Measurements from ENCODE around the gene ADNP2.

The ADNP2 gene

GRCh38 chr18:80171054-80171872 is 62.2 kb downstream of the ADNP2 start:
- no peak overlapping the region for H3K27ac ChIP-seq
- TF ChIP-seq CTCF (conservative IDR thresholded peaks at IDR 0.05) (peak; percentile 97), ZFX (IDR thresholded peaks at IDR 0.05) (no peak)

DNA sequence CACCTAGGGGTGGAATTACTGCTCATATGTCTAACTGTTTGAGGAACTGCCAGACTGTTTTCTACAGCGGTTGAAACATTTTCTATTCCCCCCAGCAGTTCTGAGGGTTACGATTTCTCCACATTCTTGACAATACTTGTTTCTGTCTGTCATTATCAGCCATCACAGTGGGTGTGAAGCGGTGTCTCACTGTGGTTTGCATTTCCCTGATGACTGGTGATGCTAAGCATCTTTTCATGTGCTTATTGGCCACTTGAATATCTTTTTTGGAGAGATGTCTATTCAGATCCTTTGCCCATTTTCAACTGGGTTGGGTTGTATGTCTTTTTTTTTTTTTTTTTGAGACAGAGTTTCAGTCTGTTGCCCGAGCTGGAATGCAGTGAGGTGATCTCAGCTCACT is 63.0 kb downstream of the ADNP2 start:
- TF ChIP-seq ZFX (IDR thresholded peaks at IDR 0.05) (no peak), CTCF (conservative IDR thresholded peaks at IDR 0.05) (no peak)
- no peak overlapping the region for H3K27ac ChIP-seq

- TF ChIP-seq ZFX (IDR thresholded peaks at IDR 0.05) = no peak
- TF ChIP-seq CTCF (conservative IDR thresholded peaks at IDR 0.05) = no peak
- H3K27ac ChIP-seq = no peak overlapping the region
Measured at GRCh38 chr18:80173060-80173459, 64.0 kb downstream of the ADNP2 start.

DNA sequence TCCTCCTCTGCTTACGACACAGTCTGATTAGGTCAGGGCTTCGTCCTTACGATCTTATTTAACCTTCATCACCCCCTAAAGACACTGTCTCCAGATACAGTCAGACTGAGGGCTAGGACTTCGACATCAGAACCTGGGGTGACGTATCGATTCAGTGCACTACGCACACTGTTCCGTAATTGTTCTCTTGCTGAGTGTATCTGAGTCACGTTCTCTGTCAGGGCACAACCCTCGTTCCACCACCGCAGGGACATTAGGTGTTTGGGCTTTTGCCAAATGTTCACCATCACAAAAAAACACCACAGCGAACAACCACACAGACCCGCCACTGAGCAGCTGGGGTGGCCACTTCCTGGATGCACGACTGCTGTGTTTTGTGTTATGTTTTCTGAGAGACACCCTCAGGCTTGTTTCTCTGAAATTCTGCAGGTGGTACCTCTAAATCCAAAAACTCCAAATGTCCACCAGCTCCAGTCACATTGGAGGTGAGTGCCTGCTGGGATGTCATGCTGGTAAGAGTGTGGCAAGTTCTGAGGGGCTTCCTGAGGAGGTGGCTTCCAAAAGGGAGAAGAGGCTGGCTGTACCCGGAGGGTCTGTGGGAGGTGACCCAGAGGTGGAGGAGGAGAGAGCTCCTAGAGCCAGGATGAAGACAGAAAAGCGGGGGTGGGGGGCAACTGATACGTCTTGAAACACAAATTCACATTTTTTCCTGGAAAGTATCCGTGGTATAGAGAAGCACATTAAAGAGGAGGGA is 66.6 kb downstream of the ADNP2 start:
- no peak overlapping the region for H3K27ac ChIP-seq
- TF ChIP-seq CTCF (conservative IDR thresholded peaks at IDR 0.05) (no peak), ZFX (IDR thresholded peaks at IDR 0.05) (no peak)

GRCh38 chr18:80176334-80177073 is 67.4 kb downstream of the ADNP2 start:
- no peak for TF ChIP-seq CTCF (conservative IDR thresholded peaks at IDR 0.05)
- no peak for TF ChIP-seq ZFX (IDR thresholded peaks at IDR 0.05)
- peak overlapping the region; percentile 11 for H3K27ac ChIP-seq

DNA sequence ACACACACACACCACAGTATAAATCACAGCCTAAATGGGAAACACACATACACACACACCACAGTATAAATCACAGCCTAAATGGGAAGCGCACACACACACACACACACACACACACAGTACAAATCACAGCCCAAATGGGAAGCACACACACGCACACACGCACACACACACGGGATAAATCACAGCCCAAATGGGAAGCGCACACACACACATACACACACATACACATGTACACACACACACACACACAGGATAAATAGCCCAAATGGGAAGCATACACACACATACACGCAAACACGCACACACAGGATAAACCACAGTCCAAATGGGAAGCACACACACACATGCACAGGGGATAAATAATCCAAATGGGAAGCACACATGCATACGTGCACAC is 68.1 kb downstream of the ADNP2 start:
- peak overlapping the region; percentile 11; the same call in 1 of the 2 replicates for H3K27ac ChIP-seq
- TF ChIP-seq ZFX (IDR thresholded peaks at IDR 0.05) (no peak), CTCF (conservative IDR thresholded peaks at IDR 0.05) (no peak)
